Measurements from ENCODE around the gene CYB561.

GRCh38 chr17:63390090-63390489 lies 56.0 kb downstream of the CYB561 start:
- no peak for TF ChIP-seq POLR2A (IDR thresholded peaks at IDR 0.05)
- TF ChIP-seq CTCF (IDR thresholded peaks at IDR 0.05) = no peak

Measured in right lobe of liver (tissue), 4 donors.